ENCODE results near the gene RBM33. TPM values are rescaled to one million over a fixed set of nuclear protein-coding genes. Genes with fewer than 3 reads are reported as not detected.

RBM33 gene
- polyA plus RNA-seq, 1 experiment: 5.0 TPM

- DNase-seq (ENCODE audit: low read depth): no peak
- H3K36me3 ChIP-seq (ENCODE audit: control insufficient read depth, insufficient read depth, low read length): no peaks in the 10 kb centered on the region
- H3K4me3 ChIP-seq (ENCODE audit: low read depth, low read length): no peak overlapping the region
- CTCF ChIA-PET: interaction anchor here (0.6 kb wide), 1 partner anchor 30 kb away, joined by 4 read pairs; no protein-coding TSS in a partner anchor
- POLR2A ChIA-PET: interaction anchor here (0.7 kb wide), 1 partner anchor 210 kb away, joined by 3 read pairs; no protein-coding TSS in a partner anchor
- peaks cover 66% of the 10 kb centered on the region for H3K27me3 ChIP-seq (ENCODE audit: control insufficient read depth, insufficient read depth, low read length)
- TF ChIP-seq CTCF (IDR thresholded peaks at IDR 0.05; ENCODE audit: insufficient read depth, low read depth, low read length): no peak
Observed at GRCh38 chr7:155808549-155809331, 164.3 kb downstream of the RBM33 start.

GRCh38 chr7:155809332-155809946 is 165.0 kb downstream of the RBM33 start:
- POLR2A ChIA-PET: no interaction called here
- no peaks in the 10 kb centered on the region for H3K36me3 ChIP-seq (ENCODE audit: control insufficient read depth, insufficient read depth, low read length)
- no peak for TF ChIP-seq CTCF (IDR thresholded peaks at IDR 0.05; ENCODE audit: insufficient read depth, low read depth, low read length)
- H3K27me3 ChIP-seq (ENCODE audit: control insufficient read depth, insufficient read depth, low read length): peaks cover 71% of the 10 kb centered on the region
- no peak overlapping the region for H3K4me3 ChIP-seq (ENCODE audit: low read depth, low read length)
- no peak for DNase-seq (ENCODE audit: low read depth)
- CTCF ChIA-PET: no interaction called here

GRCh38 chr7:155809947-155810769 is 165.7 kb downstream of the RBM33 start:
- no peak for TF ChIP-seq CTCF (IDR thresholded peaks at IDR 0.05; ENCODE audit: insufficient read depth, low read depth, low read length)
- ChIA-PET POLR2A (no interaction called here), CTCF (interaction anchor here (1.0 to 1.4 kb wide), 2 partner anchors 13 to 211 kb away, joined by 3 read pairs; no protein-coding TSS in a partner anchor)
- H3K36me3 ChIP-seq (ENCODE audit: control insufficient read depth, insufficient read depth, low read length): no peaks in the 10 kb centered on the region
- H3K4me3 ChIP-seq (ENCODE audit: low read depth, low read length): no peak overlapping the region
- no peak for DNase-seq (ENCODE audit: low read depth)
- peaks cover 74% of the 10 kb centered on the region for H3K27me3 ChIP-seq (ENCODE audit: control insufficient read depth, insufficient read depth, low read length)

- Histone ChIP-seq H3K4me3 (ENCODE audit: low read depth, low read length) (no peak overlapping the region), H3K27me3 (ENCODE audit: control insufficient read depth, insufficient read depth, low read length) (peaks cover 71% of the 10 kb centered on the region), H3K36me3 (ENCODE audit: control insufficient read depth, insufficient read depth, low read length) (no peaks in the 10 kb centered on the region)
- ChIA-PET CTCF (interaction anchor here (1.0 to 1.4 kb wide), 2 partner anchors 13 to 212 kb away, joined by 3 read pairs; no protein-coding TSS in a partner anchor), POLR2A (no interaction called here)
- DNase-seq (ENCODE audit: low read depth): no peak
- no peak for TF ChIP-seq CTCF (IDR thresholded peaks at IDR 0.05; ENCODE audit: insufficient read depth, low read depth, low read length)
Observed at GRCh38 chr7:155810770-155811559, 166.5 kb downstream of the RBM33 start.
